Mucosa of rectum (tissue), 2 donors: ENCODE results near the gene OR1K1.
"Not testable (repeated sequence)": the region's sequence is repeated elsewhere in the genome, so short reads cannot be mapped to it uniquely, and the experiment has no call there.

Experiments used
- H3K27ac ChIP-seq, 2 donors: one replicate each; pipeline ENCODE4 v1.7.0; 2013; ENCODE audit warnings: inconsistent platforms in 2 of 2, low read depth in 2 of 2, low read length in 2 of 2
- H3K27me3 ChIP-seq, 2 donors: one replicate each; pipeline ENCODE4 v1.7.0; 2013; ENCODE audit warnings: low read length in 2 of 2; ENCODE audit not compliant: control insufficient read depth in 2 of 2, insufficient read depth in 2 of 2
- H3K36me3 ChIP-seq, 2 donors: one replicate each; pipeline ENCODE4 v1.7.0; 2013; ENCODE audit warnings: low read length in 2 of 2; ENCODE audit not compliant: control insufficient read depth in 2 of 2, insufficient read depth in 2 of 2
- H3K4me1 ChIP-seq, 2 donors: one replicate each; pipeline ENCODE4 v1.7.0; 2013; ENCODE audit warnings: low read length in 2 of 2, mild to moderate bottlenecking in 1 of 2; ENCODE audit not compliant: control insufficient read depth in 2 of 2, insufficient read depth in 2 of 2
- H3K4me3 ChIP-seq, 2 donors: one replicate each; pipeline ENCODE4 v1.7.0; 2013; ENCODE audit warnings: low read length in 2 of 2
- H3K9ac ChIP-seq, 2 donors: one replicate each; pipeline ENCODE4 v1.7.0; 2013; ENCODE audit warnings: low read length in 2 of 2, low read depth in 1 of 2, mild to moderate bottlenecking in 1 of 2
- H3K9me3 ChIP-seq, 2 donors: one replicate each; pipeline ENCODE4 v1.7.0; 2013; ENCODE audit warnings: low read length in 2 of 2; ENCODE audit not compliant: control insufficient read depth in 2 of 2
- donor health status: healthy.
- donor health status: Normal muscosa, but diverticular disease.

Gene OR1K1

DNA sequence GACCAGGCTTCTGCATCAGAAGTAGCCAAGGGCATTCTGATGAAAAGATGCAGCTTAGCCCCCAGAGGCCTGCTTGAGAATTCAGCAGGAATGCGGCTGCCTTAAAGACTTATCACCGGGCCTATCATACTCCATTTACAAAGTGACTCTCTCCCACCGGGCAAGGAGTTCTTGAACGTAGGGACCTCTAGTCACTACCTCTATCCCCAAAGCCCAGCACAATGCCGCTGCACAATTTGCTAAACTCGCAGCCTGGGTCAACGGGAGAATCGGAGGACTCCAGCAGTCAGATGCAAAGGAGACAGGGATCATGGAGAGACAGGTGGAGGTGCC, 27.8 kb downstream of the OR1K1 start:
- Histone ChIP-seq H3K27ac (peak overlapping the region; percentile 97 to 98), H3K9ac (peak overlapping the region; percentile 96 to 97), H3K4me1 (peaks cover 4 to 9% of the 10 kb centered on the region in 2 donors)

DNA sequence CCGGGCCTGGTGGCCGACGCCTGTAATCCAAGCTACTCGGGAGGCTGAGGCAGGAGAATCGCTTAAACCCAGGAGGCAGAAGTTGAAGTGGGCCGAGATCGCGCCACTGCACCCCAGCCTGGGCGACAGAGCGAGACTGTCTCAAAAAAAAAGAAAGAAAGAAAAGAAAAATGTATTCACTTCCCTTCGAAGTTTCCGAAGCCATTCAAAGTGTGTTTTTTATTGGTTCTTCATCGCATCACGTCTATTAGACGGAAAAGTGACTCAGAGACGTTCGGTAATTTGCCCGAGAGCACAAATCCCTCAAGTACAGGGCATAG, 29.0 kb downstream of the OR1K1 start:
- not testable (repeated sequence) for H3K9me3 ChIP-seq, H3K36me3 ChIP-seq, H3K4me1 ChIP-seq, H3K27me3 ChIP-seq
- Histone ChIP-seq H3K27ac (peak overlapping the region; percentile 97 to 98), H3K4me3 (peak overlapping the region; percentile 99 to 100), H3K9ac (peak overlapping the region in 1 of 2 donors; percentile 96)

More for the DNA sequence above, 27.8 kb downstream of the OR1K1 start:
- H3K9me3 ChIP-seq: no peaks in the 10 kb centered on the region
- H3K4me3 ChIP-seq: peak overlapping the region; percentile 99 to 100
- peaks cover 8 to 13% of the 10 kb centered on the region in 2 donors for H3K36me3 ChIP-seq
- no peaks in the 10 kb centered on the region for H3K27me3 ChIP-seq

DNA sequence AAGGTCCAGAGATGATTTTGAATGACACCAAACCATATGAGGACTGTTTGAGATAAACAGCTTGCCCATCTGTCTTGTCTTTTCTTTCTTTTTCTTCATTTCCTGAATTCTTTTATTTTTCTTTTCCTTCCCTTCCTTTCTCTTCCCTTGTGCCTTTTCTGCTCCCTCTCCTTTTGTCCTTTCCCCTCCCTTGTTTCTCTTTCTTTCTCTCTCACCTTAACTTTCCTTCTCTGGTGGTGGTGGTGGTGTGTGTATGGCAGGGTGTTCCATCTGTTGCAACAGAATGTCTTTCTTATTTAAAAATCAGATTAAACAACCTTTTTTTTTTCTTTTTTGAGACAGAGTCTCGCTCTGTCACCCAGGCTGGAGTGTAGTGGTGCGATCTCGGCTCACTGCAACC, 32.3 kb downstream of the OR1K1 start:
- Histone ChIP-seq H3K4me3 (no peak overlapping the region), H3K4me1 (peaks cover 2 to 3% of the 10 kb centered on the region in 2 donors), H3K9ac (no peak overlapping the region), H3K27me3 (no peaks in the 10 kb centered on the region), H3K27ac (no peak overlapping the region), H3K9me3 (no peaks in the 10 kb centered on the region), H3K36me3 (no peaks in the 10 kb centered on the region)

DNA sequence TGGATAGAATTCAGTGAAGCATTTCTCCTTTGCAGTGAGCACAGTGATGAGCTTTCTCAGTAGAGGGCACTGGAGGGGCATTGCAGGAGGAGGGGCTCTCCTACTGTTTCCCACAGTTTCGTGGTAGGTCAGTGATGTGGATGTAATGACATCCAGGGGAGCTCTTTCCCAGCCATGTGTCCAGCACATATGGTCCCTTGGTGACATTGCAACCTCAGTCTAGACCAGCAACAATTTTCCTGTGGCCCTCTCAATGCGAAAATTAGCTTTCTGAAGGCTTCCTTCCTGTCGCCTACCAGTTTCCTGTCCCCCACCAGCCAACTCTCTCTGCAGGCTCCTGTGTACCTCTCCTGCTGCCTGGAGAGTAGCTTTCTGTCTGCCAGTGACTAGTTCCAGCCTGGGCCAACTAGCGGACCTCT, 35.4 kb downstream of the OR1K1 start:
- no peaks in the 10 kb centered on the region for H3K36me3 ChIP-seq
- no peak overlapping the region for H3K9ac ChIP-seq
- H3K9me3 ChIP-seq: no peaks in the 10 kb centered on the region
- H3K27ac ChIP-seq: no peak overlapping the region
- no peaks in the 10 kb centered on the region for H3K4me1 ChIP-seq
- no peak overlapping the region for H3K4me3 ChIP-seq
- no peaks in the 10 kb centered on the region for H3K27me3 ChIP-seq

DNA sequence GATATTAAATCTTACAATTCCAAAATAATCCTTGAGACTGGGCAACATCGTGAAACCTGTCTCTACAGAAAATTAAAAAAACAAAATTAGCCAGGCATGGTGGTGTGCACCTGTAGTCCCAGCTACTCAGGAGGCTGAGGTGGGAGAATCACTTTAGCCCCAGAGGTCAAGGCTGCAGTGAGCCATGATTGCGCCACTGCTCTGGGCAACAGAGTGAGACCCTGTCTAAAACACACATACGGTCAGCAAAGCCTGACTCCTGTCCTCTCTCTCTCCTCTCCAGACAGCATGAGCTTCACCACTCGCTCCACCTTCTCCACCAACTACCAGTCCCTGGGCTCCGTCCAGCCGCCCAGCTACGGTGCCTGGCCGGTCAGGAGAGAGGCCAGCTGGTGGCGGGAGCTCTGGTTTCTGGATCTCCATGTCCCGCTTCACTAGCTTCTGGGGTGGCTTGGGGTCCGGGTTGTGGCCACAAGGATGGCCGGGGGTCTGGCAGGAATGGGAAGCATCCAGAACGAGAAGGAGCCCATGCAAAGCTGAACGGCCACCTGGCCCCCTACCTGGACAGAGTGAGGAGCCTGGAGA, 37.4 kb downstream of the OR1K1 start:
- Histone ChIP-seq H3K4me3 (no peak overlapping the region), H3K9me3 (no peaks in the 10 kb centered on the region), H3K9ac (no peak overlapping the region), H3K4me1 (no peaks in the 10 kb centered on the region), H3K27me3 (no peaks in the 10 kb centered on the region), H3K27ac (no peak overlapping the region), H3K36me3 (no peaks in the 10 kb centered on the region)

DNA sequence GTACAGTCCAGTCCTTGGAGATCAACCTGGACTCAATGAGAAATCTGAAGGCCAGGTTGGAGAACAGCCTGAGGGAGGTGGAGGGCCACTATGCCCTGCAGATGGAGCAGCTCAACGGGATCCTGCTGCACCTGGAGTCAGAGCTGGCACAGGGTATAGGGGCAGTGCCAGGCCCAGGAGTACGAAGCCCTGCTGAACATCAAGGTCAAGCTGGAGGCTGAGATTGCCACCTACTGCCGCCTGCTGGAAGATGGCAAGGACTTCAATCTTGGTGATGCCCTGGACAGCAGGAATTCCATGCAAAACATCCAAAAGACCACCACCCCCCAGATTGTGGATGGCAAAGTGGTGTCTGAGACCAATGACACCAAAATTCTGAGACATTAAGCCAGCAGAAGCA, 38.5 kb downstream of the OR1K1 start:
- not testable (repeated sequence) for H3K36me3 ChIP-seq, H3K9ac ChIP-seq, H3K4me3 ChIP-seq, H3K27me3 ChIP-seq, H3K27ac ChIP-seq, H3K4me1 ChIP-seq, H3K9me3 ChIP-seq

DNA sequence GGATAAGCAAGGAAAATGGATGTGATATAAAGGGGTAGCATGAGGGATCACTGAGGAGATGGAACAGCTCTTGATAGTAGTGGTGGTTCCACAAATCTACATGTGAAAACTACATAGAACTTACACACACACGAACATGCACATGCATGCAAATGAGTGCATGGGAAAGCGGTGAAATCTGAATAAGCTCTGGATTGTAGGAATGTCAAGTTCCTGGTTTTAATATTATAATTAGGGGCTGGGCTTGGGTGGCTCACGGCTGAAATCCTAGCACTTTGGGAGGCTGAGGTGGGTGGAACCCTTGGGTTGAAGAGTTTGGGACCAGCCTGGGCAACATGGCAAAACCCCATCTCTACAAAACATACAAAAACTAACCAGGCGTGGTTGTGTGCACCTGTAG, 41.6 kb downstream of the OR1K1 start:
- H3K9ac ChIP-seq: no peak overlapping the region
- H3K27ac ChIP-seq: no peak overlapping the region
- H3K4me1 ChIP-seq: no peaks in the 10 kb centered on the region
- no peak overlapping the region for H3K4me3 ChIP-seq
- no peaks in the 10 kb centered on the region for H3K27me3 ChIP-seq
- H3K36me3 ChIP-seq: peaks cover 3 to 5% of the 10 kb centered on the region in 2 donors
- H3K9me3 ChIP-seq: no peaks in the 10 kb centered on the region

DNA sequence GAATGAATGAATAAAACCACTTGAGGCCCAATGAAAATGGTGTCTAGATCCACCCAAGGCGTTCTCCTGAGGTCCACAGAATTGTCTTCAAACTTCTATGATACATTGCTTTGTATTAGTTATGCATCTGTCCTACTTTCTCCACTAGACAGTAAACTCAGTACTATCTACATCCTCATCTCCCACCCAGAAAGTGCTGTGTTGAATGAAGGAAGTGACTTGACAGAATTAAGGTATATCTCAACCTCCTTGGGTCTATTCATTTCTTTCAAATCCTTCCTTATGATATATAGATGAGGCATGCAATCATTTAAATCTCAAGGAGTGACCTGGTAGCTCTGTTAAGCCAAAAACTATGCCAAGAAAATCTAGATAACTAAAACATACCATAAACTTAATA, 44.2 kb downstream of the OR1K1 start:
- no peaks in the 10 kb centered on the region for H3K4me1 ChIP-seq
- H3K27ac ChIP-seq: no peak overlapping the region
- H3K36me3 ChIP-seq: peaks cover 18 to 19% of the 10 kb centered on the region in 2 donors
- H3K9me3 ChIP-seq: no peaks in the 10 kb centered on the region
- no peak overlapping the region for H3K4me3 ChIP-seq
- no peak overlapping the region for H3K9ac ChIP-seq
- H3K27me3 ChIP-seq: no peaks in the 10 kb centered on the region

DNA sequence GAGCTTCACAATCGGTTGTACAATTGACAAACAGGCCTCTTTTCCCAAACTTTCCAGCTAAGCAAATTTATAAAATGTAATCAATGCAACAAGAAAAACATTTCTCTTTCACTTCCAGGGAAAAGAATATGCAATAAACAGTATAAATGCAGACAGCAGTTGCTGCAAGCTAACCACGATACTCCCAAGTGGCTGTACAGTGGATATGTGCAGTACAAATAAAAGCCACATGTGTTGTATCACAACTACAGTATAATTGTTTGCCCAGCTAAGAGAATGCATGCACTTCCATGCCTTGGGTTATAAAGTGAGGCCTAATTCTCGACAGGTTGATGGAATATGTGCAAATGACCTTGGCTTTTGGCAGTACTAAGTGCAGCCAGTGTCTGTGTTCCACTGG, 45.2 kb downstream of the OR1K1 start:
- no peak overlapping the region for H3K4me3 ChIP-seq
- no peaks in the 10 kb centered on the region for H3K4me1 ChIP-seq
- no peaks in the 10 kb centered on the region for H3K9me3 ChIP-seq
- no peak overlapping the region for H3K27ac ChIP-seq
- H3K36me3 ChIP-seq: peaks cover 22 to 24% of the 10 kb centered on the region in 2 donors
- no peaks in the 10 kb centered on the region for H3K27me3 ChIP-seq
- no peak overlapping the region for H3K9ac ChIP-seq

DNA sequence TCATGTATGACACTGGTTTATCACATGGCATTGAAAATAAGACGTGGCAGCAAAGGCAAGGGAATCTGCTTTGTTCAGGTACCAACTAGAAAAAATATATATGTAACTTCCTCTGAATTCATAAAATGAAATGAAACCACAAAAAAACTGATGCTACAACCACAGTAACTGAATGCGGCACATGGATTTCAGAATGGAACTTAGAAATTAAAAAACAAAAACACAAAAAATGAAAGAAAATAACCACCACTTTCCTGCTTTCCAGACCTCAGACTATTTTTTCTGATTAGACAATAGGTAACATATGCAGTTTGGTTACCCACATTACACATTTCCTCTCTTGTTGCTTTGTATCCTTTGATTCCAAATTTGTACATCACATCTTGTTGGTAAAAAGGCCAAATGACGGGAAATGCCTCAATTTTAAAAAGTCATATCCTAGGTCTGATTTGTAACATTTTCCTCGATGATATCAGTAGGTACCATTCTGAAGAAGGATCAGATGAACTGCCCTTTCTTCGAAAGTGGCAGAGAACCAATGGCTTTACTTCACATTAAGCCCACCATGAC, 46.5 kb downstream of the OR1K1 start:
- Histone ChIP-seq H3K4me1 (no peaks in the 10 kb centered on the region), H3K4me3 (no peak overlapping the region), H3K27ac (no peak overlapping the region), H3K9me3 (no peaks in the 10 kb centered on the region), H3K27me3 (no peaks in the 10 kb centered on the region), H3K9ac (no peak overlapping the region), H3K36me3 (peaks cover 29% of the 10 kb centered on the region in 2 donors)
